Tibial nerve (tissue), 4 donors: ENCODE measurements around the gene MRPL20.

Source experiments
- EP300 ChIP-seq, 2 donors: sonication (generic); formaldehyde crosslinking; IDR thresholded peaks; one replicate each; pipeline ENCODE4 v1.6.1; 2017; ENCODE audit warnings: antibody characterized with exemption in 2 of 2, mild to moderate bottlenecking in 1 of 2
- POLR2A ChIP-seq, 2 donors: fragments of 450-650 bp; IDR thresholded peaks; one replicate each; pipeline ENCODE4 v1.6.1; 2017; ENCODE audit warnings: antibody characterized with exemption in 2 of 2, mild to moderate bottlenecking in 2 of 2, moderate library complexity in 2 of 2
- TF ChIP-seq, protein P1 (sequence below), 5 experiments: fragments of 200-600 bp in 3 of 5; fragments of 450-650 bp in 2 of 5; sonication (generic) in 3 of 5; IDR thresholded peaks; one replicate each; pipeline ENCODE4 v1.5.1; 2016 to 2019; ENCODE audit warnings: antibody characterized with exemption in 5 of 5, mild to moderate bottlenecking in 3 of 5, moderate library complexity in 2 of 5

DNA sequence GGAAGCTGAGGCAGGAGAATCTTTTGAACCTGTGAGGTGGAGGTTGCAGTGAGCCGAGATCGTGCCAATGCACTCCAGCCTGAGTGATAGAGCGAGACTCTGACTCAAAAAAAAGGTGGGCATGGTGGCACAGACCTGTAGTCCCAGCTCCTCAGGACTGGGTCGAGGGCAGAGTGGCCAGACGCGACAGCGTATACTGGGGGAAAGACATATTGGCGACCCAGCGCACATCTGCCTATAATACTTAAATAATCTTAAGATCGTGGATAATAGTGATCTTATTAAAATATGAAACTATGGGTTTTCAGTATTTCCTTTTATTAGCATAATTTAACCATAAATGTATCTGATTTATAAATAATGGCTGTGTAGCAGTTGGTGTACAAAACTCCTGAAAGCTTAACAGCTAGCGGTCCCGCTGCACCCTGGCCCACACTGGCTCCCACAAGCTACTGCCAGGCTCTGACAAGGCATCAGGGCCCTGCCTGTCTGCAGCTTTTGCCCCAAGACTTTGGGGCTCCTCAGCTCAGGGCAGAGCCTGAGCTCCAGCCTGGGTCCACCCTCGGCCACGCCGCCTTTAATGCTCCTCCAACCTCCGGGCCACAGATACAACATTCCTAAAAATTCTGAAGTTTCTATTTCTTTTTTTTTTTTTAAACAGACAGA, 29.4 kb downstream of the MRPL20 start:
- TF ChIP-seq, protein P1, sequence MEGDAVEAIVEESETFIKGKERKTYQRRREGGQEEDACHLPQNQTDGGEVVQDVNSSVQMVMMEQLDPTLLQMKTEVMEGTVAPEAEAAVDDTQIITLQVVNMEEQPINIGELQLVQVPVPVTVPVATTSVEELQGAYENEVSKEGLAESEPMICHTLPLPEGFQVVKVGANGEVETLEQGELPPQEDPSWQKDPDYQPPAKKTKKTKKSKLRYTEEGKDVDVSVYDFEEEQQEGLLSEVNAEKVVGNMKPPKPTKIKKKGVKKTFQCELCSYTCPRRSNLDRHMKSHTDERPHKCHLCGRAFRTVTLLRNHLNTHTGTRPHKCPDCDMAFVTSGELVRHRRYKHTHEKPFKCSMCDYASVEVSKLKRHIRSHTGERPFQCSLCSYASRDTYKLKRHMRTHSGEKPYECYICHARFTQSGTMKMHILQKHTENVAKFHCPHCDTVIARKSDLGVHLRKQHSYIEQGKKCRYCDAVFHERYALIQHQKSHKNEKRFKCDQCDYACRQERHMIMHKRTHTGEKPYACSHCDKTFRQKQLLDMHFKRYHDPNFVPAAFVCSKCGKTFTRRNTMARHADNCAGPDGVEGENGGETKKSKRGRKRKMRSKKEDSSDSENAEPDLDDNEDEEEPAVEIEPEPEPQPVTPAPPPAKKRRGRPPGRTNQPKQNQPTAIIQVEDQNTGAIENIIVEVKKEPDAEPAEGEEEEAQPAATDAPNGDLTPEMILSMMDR (IDR thresholded peaks at IDR 0.05) = no peak
- no peak for TF ChIP-seq POLR2A (IDR thresholded peaks at IDR 0.05)
- no peak for TF ChIP-seq EP300 (IDR thresholded peaks at IDR 0.05)
